Epidermal melanocyte (primary cell): Measurements from ENCODE around the gene CXCL3.
"Not testable (repeated sequence)": the region's sequence is repeated elsewhere in the genome, so short reads cannot be mapped to it uniquely, and the experiment has no call there.

Experiments used
- DNase-seq: peaks from one replicate; pipeline ENCODE4 v3.0.0; 2011; ENCODE audit warnings: low spot score; ENCODE audit not compliant: insufficient read length

The CXCL3 gene

DNA sequence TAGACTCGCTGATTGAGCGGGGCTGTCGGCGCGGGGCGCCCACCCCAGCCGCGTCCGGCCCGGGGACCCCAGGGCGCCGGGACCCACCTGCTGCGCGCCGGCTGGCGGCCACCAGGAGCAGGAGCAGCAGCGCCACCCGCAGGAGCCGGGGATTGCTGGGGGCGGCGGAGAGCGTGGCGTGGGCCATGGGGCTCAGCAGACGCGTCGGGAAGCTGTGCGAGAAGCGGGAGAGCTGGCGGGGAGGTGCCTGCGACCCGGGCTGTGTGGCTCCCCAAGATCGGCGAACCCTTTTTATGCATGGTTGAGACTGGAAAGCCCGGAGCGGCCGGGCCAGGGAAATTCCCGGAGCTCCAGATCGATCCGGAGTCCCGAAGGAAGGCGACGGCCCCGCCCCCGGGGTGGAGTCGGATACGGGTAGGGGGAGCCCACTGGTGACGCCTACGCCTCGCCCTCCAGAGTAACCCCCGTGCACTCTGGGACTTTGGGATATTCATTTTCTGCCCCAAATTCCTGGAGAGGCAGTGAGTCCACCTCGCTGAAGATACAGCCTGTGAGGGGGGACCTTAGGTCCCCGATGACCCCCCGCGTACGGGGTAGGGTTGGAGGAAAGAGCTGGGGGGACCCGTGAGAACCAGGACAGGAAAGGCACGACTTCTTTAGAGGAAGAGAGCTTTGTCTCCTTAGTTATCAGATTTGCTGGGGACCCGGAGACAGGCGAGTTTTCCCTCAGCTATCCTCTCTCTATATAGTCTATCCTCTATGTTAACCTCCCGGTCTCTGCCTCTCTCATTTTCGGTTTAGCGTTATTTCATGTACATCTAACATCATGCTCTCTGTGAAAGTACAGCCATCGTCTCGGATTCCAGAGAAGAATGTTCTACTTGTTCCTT lies at the start of gene CXCL3:
Gene CXCL3 (minus strand): TSS at position 265 of the 890 bp plus-strand sequence. CDS start 78 bp downstream, at position 187.
- DNase-seq = peak; percentile 19

DNA sequence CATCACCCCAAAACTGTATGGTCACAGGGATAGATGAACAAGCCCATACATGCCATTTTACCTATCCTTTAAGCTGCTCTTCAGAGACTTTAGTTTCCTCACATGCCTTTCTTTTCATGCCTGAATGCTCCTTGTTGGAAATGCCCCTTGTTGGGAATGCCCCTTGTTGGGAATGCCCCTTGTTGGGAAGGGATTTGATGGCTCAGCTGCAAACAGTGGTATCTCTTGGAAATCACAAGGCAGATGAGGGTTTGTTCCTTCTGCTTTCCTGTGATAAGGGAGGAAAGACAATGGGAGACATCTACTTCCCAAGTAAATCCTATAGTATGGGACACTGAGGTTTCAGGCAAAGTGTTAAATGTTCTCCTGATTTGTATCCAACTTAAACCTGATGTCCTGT lies 49.0 kb upstream of the CXCL3 start:
- no peak for DNase-seq

DNA sequence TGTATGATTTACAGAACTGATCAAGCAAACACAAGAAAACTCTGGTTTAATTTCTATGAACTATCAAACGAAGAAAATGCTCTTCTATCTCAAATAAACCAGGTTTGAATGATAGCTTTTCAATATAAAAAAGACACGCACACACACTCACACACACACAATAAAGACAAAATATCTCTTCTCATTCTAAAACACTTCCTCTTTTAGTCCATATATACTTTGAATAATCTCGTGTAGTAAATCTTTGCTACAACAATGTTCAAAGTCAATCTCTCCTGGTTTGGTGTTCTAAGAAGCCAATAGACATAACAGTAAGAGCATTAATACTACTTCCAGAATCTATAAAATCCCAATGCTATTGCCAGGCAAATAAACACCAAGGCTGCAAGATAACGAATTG lies 47.2 kb upstream of the CXCL3 start:
- DNase-seq = no peak

DNA sequence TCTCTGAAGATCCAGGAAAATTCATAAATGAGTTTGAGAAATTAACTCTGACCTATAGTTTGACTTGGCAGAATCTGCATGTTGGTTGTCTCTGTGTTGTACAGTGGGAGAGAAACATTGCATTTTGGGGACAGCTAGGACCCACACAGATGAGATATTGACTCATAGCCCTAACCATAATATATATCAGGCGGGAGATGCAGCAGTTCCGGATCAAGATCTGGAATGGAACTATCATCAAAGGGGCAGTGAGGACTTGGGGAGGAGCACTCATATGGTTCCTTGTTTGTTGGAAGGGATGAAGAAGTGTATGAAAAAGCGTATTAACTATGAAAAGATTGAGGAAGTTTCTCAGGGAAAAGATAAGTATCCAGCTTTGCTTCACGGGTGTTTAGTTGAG lies 46.5 kb upstream of the CXCL3 start:
- DNase-seq = no peak

DNA sequence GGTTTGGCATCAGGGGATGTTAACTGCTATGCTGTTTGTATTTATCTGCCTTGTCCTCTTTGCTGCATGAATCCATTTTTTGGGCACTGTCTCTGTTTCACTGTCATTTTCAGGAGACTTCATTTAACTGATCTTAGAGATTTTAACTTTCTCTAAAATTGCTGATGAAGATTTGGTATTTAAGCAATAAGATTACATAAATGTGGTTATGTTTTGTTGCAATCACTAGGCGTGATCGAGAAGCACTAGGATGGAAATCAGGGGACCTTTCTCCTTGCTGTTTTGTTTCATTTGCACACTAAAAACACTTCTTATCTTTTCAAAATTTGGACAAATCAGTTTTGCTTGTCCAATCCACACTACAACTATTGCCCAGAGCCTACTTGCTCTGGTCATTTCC lies 45.1 kb upstream of the CXCL3 start:
- DNase-seq = no peak

DNA sequence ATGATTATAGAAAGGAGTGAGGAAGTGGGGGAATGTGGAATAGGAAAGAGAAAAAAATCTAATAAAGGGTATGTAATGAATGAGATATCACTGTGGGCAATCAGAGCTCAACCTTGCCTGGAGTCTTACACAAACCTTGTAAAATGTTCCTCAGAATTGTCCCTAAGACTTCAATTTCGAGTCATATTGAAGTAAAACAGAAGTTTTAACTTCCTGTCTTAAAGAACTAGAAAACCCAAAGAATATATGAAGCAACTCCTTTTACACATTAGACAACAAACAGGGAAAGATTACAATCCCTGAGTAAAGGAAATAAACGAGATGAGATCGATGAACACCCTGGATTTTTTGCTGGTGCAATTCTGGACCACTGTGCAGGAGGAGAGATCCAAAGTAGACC lies 42.5 kb upstream of the CXCL3 start:
- DNase-seq = no peak

DNA sequence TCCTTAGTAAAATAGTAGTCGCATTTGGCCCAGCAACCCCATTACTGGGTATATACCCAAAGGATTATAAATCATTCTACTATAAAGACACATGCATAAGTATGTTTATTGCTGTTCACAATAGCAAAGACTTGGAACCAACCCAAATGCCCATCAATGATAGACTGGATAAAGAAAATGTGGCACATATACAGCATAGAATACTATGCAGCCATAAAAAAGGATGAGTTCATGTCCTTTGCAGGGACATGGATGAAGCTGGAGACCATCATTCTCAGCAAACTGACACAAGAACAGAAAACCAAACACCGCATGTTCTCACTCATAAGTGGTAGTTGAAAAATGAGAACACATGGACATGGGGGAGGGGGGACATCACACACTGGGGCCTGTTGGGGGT lies 41.9 kb upstream of the CXCL3 start:
- not testable (repeated sequence) for DNase-seq

DNA sequence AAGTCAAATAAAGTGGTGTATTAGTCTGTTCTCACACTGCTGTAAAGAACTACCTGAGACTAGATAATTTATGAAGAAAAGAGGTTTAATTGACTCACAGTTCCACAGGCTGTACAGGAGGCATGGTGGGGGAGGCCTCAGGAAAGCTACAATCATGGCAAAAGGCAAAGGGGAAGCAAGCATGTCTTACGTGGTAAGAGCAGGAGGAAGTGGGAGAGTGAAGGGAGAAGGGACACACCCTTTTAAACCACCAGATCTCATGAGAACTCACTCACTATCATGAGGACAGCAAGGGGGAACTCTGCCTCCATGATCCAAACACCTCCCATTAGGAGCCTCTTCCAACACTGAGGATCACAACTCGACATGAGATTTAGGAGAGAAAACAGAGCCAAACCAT lies 40.5 kb upstream of the CXCL3 start:
- DNase-seq = not testable (repeated sequence)

DNA sequence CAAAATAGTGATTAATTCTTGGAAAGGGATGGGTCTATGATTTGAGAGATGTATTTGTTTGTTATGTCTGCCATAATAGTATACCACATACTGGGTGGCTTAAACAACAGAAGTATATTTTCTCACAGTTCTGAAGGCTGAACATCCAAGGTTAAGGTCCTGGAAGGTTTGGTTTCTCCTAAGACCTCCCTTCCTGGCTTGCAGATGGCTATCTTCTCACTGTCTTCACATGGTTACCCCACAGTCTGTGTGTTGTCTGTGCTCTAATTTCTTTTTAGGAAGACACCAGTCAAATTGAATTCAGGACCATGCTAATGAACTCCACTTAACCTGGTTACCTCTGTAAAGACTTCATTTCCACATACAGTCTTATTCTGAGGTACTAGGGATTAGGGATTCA lies 34.9 kb upstream of the CXCL3 start:
- DNase-seq = no peak

DNA sequence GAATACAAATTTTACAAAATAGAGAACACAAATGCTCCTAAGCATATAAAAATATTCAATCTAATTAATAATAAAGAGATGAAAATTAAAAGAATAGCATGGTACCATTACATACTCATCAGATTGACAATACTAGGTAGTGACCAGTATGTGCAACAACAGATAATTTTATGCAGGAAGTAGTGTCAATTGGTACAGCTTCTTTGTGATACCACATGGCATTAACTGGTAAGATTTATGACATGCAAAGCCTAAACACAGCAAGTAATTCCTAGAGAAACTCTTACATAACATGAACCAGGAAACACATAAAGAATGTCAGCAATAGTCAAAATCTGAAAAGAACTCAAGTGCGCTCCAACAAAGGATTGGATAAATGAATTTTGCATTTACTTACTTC lies 34.2 kb upstream of the CXCL3 start:
- DNase-seq = no peak

DNA sequence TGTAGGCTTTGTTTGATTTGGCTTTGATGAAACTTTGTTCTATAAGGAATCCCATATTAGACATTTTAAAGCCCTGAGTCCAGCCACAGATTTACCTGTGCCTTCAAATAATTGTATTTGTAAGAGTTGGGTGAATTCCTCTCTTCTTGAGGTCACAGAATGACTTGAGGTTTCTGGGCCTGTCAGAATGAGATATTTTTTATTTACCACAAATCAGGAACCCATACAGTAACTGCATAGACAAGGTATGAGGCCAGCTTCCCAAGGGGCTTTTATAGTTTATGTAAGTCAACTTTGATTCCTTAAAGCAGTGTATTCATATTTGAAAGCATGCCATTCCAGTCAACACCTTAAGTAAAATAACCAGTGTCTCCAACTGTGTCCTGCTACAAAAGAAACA lies 29.1 kb upstream of the CXCL3 start:
- no peak for DNase-seq

DNA sequence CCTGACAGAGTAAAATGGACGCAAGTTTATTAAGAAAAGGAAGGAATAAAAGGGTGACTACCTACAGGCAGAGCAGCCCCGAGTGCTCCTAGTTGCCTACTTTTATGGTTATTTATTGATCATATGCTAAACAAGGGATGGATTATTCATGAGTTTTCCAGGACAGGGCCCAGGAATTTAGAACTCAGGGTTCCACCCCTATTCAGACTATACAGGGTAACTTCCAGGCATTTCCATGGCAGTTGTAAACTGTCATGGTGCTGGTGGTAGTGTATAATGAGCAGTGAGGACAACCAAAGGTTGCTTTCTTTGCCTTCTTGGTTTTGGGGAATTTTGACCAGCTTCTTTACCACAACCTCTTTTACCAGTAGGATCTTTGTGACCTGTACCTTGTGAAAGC lies 27.7 kb upstream of the CXCL3 start:
- no peak for DNase-seq

DNA sequence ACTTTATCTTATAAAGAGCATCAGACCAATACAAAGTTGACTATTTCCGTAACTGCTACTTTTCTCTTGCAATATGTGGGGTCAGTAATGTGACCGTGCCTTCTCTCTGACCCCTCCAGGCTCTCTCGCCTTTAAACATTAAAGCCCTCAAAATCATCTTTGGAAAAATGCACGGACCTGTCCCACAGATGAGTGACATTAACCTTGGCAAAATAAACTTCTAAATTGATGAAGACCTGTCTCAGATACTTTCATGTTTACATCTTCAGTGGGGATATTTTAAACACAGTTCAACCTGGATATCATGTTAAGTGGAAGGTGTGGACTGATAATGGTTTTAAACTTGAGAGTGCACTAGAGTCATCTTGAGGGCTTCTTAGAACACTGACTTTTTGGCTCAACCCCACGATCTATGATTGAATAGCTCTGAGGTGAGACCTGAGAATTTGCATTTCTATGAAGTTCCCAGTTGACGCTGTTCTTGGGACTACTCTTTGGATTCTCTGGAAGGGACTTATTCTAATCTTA lies 26.7 kb upstream of the CXCL3 start:
- DNase-seq = no peak

DNA sequence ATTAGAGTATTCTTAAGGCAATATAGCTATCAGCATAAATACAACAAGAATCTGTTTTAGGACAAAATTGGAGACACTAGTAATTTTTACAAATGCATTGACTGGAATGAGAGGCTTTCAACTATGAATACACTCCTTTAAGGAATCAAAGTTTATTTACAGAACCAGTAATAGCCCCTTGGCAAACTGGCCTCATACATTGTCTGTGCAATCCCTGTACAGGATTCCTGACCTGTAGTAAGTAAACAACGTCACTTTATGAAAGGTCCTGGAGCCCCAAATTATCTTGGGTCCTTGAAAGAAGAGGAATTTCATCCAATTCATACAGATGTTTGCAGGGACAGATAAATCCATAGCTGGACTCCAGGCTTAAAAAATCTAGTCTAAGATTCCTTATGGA lies 25.4 kb upstream of the CXCL3 start:
- DNase-seq = no peak

DNA sequence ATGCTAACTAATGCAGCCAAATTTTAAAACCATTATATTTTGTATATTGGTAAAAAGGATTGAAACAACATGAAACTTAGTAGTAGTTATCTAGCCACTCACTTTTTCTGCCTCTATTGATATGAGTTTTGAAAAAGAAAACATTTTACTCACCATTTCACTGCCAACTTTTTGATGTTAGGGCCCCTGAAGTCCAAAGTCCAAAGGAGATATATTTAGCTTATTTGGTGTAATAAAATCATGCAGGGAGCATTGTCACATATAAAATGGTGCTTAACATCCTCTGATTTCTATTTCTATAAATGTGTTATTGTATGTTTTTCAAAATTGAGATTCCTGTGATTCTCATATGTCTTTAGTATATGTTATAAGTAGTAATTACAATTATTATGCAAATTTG lies 24.5 kb upstream of the CXCL3 start:
- DNase-seq = no peak

DNA sequence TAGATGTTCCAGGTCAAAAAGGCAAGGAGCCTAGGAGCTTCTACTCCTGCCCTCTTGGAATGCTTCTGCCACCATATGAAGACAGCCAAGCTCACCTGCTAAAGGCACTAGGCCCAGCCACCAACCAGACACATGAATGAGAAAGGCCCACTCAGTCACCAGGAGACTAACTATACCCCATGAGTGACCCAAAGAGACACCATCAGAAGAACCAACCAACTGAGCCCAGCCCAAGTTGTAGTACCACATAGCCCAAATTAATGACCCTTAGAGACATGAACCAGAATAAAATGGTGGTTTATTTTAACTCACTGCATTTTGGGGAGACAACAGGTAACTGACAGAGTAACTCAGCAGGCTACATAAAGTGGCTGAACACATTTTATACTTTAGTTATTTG lies 22.9 kb upstream of the CXCL3 start:
- no peak for DNase-seq

DNA sequence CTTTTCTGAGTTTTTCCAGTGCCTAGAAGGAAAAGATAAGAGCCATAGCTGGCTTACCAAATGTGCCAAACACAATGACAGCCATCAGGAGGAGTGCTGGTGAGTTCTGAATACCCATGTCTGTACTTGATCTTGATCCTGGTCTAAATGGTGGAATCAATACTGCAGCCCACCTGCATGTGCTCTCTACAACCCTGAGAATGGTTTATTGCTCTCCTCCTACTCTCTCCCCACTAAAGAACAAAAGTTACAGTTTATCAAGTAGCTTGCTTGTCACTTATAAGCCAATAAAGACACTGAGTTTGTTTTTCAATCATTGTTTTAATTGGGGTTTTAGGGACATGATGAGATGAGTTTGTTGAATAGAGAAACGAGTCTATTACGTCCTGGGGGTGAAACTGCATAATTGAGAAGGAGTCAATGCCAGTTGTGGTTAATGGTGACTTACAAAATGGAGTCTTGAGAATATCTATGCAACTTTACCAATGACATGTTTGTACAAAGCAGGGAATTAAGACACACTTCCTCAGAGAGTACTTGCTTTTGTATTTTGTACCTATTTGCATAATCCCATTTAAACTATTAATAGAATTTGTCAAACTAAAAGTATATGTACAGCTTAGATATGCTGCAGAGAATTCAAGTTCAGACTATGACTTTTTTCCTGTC lies 20.8 kb upstream of the CXCL3 start:
- DNase-seq = no peak

DNA sequence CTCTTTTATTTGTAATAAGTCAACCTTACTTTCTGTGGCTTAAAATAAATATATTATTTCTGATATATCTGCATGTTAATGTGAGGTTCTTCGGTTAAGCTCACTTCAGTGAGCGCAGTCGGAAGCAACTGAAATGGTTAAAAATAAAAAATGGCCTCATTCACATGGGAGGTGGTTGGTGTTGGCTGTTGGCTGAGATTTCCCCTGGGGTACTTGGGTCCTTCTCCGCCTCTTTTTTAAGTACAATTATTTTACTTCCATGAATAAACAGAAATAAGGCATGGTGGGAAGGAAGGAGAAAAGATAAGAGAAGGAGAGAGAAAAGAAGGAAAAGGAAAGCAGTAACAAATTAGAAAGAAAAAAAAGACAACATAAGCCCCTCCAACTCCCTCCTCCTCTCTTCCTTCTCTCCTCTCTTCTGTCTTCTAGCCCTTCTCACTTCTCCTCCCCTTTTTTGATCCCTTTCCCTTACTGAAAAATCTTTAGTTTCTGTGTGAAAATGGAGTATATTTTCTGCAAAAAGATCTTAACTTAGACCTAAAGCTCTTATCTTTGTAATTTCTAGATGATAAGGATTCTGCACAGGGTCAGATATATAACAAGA lies 19.7 kb upstream of the CXCL3 start:
- DNase-seq = no peak

DNA sequence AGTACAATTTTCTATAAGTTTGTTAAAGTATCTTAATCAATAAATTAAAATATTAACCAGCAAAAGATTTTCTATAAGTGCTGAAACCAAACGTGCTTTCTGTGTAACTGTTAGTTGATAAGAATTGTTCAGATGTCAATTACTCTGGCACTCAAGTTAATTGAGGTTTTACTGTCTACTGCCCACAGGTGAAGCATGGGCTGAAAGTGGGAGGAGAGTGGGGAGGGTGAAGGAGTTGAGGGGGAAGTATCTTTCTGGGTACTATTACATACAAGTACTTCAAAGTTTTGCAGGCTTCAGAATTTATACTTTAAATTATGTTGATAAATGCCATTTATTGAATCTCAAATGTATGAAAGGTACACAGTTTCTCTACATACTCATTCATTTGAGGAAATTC lies 19.1 kb upstream of the CXCL3 start:
- no peak for DNase-seq

DNA sequence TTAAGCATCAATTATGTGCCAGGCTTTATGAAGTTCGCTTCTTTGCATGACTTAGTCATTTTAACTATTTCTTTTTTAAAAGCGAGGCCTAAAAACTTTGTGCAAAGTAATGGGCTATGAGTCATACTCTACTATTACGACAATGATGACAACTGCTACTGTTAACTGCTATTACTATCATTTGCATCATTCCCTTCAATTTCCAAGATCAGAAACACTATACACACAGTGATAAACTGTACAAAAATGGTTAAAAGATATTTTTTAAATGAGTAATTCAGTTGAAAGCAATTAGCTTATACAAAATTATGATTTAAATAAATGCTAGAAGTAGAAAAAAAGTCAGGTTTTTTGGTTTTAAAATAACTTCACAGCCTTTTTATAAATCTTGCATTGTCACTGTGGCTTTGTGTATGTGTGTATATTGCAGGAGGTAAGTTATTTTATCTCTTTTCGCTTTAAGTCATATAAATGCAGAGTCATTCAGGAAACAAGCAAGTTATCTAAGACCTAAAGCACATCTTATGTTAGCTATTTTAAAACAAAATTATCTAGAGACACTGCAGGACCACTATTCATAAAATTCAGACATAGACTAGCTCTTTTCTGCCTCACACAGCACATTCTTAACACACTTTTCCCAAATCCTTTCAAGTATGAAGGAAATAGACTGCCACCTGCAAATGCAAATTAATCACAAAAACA lies 18.5 kb upstream of the CXCL3 start:
- DNase-seq = no peak

DNA sequence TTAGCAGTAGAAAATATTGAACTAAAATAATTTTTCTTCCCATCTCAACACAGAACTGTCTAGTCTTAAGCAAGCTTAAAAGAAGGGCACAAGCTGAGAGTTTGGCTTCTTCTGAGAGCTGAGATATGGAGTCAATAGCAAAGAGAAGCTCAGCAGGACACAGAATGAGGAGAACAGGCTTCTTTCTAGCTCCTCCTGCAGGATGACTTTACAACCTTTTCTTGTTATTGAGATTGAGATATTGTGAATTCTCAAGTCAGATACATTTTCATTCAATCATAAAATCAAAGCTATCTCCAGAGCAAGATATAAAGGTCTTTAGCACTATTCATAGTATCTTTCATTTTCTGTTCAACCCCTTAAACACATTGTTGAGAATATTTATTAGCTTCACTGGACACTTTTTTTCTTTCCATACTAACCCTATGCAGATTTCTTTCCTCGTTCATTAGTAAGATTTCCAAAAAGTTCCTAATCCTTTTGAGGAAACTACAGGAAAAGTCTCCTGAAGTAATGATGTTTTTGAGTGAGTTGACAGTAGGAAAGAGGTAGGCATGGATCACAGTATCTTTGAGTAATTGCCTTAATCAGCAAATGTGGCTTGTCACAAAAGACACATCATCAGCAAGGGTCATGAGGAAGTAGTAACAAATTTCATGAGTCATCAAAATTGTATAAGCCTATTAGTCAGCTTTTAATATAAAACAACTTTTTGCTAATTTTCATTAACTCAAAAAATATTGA lies 17.8 kb upstream of the CXCL3 start:
- no peak for DNase-seq
